Posterior cingulate gyrus (tissue), 11 donors: Measurements from ENCODE around the gene ASPA.
A peak's percentile ranks its signal among the peaks of the same experiment; 100 is the strongest.
"Not testable (repeated sequence)": the region's sequence is repeated elsewhere in the genome, so short reads cannot be mapped to it uniquely, and the experiment has no call there.

Experiments
- DNase-seq, 10 donors: peaks; one replicate each; pipeline versions ENCODE4 v3.0.0 to v3.0.0-alpha.2; 2020 to 2021; ENCODE audit warnings: mixed read lengths in 3 of 10
- intact Hi-C: fragments of 100-400 bp; cut with DNase I; formaldehyde crosslinking; loops from one replicate; pipeline ENCODE4 v1.15.1; 2023

The ASPA gene

DNA sequence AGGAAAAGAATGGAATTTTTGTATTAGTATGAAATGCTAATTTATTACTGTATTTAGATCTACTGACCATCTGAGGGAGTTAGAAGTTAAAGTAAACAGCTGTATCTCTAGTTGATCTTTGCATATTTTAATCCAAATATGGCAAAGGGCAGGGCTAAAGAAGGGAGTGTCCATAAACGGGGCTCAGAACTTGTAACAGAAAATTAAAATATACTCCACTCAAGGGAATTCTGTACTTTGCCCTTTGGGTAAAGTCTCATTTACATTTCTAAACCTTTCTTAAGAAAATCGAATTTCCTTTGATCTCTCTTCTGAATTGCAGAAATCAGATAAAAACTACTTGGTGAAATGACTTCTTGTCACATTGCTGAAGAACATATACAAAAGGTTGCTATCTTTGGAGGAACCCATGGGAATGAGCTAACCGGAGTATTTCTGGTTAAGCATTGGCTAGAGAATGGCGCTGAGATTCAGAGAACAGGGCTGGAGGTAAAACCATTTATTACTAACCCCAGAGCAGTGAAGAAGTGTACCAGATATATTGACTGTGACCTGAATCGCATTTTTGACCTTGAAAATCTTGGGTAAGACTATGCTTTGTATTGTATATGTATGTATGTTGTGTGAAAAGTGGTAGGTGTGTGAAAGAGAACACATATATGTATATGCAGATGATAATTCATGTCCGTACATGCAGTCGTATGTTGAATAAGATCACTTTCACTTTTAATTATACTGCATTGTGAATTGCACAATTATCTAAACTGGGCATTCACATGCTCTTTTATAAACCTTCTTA is at the start of gene ASPA:
Gene ASPA (plus strand): TSS at position 186 of the 799 bp plus-strand sequence. CDS start 163 bp downstream, at position 349.
- DNase-seq: no peak
- intact Hi-C loops: loop anchor here (5.0 kb wide), 1 partner anchor 56 kb away; no protein-coding TSS in a partner anchor

DNA sequence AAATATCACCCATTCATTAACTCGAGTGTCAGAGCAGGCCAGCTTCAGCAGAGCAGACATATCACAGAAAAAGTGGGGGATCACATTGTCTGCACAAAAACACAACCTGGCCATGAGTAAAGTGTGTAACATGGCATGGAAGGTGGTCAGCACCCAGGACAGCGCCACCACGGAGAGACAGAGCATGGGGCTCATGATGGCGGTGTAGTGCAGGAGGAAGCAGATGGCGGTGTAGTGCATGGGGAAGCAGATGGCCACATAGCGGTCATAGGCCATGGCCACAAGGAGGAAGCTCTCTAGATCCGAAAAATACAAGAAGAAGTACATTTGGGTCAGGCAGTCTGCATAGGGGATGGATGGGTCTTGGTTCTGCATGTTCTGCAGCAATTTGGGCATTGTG is 42.6 kb upstream of the ASPA start:
- peak in 3 of 10 donors; percentile 2 to 72 (median 16) for DNase-seq
- intact Hi-C loops: not testable (repeated sequence)

DNA sequence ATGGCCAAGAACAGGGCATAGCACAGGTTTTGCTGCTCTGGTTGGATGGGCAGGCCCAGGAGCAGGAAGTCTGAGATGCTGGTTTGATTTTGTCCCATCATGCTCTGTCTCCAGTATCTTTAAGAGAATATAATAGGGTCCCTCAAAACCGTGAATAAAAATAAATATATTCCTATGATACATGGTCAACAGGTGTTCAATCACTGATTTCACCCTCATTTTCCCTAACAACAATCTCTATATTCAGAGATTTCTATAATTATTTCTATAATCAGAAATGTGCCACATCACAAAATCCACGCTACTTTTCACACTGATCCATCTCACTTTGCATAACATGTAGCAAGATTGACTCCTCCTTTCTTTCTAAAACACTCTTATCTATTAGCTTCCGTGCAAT is 42.1 kb upstream of the ASPA start, which contains the start of gene OR1E2:
Gene OR1E2 (minus strand): TSS at position 101 of the 400 bp plus-strand sequence. CDS start 0 bp downstream, at position 101.
- intact Hi-C loops: no loop called here
- DNase-seq: no peak

DNA sequence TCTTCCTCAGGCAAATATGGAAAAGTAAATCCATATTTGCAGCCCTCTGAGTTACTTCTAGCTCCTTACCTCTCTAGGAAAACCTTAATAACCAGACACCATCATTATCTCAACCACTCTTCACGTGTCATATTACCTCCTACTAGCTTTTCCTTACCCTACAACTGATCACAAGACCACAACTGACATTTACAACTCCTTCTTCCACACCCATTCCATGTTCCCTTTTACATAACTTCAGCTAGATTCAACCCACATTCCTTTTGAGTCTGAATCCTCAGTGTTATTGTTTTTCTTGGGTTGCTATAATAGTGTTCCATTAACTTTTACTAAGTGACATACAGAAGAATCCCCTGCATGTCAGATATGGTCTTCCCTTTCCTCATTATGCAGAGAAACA is 37.4 kb upstream of the ASPA start:
- no peak for DNase-seq
- intact Hi-C loops: no loop called here

DNA sequence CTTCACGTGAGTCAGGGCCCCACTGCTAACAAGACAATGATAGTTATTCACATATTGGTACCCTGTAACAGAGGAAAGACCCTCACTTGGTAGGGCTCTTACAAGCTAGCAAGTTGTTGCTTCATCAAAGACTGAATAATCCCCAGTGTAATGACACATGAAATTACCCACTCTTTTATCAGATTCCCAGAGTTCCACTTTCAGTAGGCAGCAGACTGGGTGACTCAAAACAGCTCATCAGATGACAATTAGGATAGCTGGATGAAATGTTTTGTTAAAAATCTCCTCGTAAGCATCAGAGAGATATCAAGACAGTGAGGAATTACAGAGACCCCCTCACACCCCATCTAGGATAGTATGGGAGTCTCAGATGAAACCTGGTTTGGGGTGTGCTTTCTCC is 35.3 kb upstream of the ASPA start:
- no peak for DNase-seq
- intact Hi-C loops: no loop called here

DNA sequence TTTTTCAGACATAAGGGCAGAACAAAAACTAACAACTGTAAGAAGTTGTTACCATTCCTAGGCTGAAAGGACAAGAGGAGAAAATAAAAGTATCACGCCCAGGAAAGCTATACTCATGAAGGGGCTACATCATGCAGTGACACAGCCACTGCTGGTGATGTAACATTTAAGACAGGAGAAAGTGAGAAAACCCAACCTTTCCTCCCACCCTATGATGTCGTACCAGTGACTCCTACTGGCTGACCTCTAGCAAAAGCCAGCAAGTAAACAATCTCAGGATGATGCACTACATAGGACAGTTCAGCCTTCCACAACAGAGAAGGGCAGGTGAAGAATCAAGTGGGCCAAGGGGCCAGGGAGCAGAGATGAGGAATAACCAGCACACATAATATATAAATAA is 28.2 kb upstream of the ASPA start:
- DNase-seq: no peak
- intact Hi-C loops: no loop called here

DNA sequence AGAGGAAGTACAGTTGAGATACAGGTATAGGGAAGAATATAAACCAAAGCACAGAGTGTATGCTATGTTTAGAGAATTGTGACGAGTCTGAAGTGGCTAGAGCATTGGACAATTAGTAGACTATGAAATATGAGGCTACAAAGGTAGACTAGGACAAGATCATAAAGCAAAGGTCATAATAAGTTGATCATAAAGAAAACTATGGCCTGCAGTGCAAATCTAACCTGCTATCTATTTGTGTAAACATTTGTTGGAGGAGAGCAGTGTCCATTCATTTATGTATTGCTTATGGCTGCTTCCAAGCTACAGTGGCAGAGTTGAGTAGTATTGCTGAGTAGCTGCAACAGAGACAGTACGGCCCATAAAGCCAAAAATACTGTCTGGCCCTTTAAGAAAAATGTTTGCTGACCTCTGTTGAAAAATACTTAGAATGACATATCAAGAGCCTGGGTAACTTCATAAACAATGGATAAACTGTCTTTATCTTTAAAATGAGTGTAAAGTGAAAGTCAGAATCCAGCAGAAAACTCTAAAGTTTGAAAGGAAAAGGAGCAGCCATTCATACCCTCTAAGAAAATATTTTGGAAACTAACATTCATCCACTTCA is 27.6 kb upstream of the ASPA start:
- no peak for DNase-seq
- intact Hi-C loops: no loop called here

DNA sequence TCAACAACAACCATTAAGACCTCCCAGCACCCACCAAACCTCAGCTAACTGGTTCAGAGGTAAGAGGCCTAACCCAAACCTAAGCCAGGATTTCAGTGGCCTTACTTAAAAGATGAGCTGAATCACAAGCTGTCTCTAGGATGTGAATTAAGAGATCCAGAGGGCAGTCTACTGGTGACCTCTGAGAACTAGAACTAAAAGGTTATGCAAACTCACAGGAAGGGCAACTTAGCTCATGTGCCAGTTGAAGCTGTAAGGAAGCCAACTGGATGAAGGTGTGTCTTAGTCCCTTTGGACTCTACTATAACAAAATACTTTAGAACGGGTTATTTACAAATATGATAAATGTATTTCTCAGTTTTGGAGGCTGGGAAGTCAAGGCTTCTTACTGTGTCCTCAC is 9.4 kb upstream of the ASPA start:
- intact Hi-C loops, DNase-seq: not testable (repeated sequence)

DNA sequence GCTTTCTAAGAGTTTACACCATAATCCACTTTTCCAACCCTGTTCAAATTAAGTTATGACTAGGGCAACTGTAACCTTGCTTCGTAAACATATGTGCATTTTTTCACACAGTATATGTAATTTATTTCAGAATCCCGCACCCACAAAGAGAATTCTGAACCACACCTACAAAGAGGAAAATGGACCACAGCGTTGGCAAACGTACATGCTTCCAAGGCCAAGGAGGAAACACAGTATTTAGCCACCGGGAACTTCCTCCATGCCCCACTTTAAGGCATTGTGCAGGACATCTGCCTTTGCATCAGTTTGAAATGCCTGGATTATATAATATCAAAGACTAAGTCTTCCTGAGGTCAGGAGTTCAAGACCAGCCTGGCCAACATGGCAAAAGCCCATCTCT is 6.3 kb upstream of the ASPA start:
- DNase-seq: no peak
- intact Hi-C loops: no loop called here

DNA sequence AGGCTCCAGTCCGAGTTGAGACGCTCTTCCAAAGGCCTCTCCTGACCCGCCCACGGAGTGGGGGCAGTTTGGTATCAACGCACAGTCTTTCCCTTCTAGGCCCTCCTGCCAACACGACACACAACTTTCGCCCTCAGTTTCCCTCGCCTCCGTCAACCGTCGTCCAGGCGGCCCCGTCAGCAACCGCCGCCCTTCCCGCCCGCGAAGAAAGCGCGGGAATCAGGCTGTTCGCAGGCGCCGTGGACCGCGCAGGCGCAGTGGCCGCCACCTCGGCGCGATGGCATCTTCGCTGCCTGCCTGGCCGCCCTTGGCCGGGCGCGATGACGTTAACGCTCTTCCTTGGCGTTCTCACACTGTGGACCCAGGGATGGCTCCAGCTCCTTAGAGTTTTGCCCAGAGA is 4.2 kb upstream of the ASPA start, which contains the start of gene SPATA22:
Gene SPATA22 (minus strand): TSS at position 221 of the 400 bp plus-strand sequence. CDS start 2,494 bp downstream, outside the sequence.
- peak in 1 of 10 donors; percentile 64 for DNase-seq
- intact Hi-C loops: no loop called here

DNA sequence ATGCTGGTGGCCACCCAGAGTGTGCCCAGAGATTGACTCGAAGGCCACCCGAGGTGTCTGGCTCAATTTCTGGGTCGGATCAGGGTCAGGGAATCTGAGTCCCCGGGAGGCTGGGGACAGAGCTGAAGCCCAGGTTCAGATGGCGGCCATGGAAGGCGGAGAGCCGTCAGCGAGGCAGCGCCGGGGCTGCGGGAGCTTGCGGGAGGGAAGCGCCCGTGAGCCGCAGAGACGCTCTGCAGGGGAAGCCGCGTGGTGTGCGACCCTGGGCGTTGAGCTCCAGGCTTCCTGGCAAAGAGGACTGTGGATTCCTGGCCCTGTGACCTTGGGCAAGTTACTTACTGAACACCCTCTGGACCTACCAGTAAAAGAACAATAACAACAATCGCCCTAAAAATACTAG is 3.7 kb upstream of the ASPA start:
- DNase-seq: no peak
- intact Hi-C loops: no loop called here

DNA sequence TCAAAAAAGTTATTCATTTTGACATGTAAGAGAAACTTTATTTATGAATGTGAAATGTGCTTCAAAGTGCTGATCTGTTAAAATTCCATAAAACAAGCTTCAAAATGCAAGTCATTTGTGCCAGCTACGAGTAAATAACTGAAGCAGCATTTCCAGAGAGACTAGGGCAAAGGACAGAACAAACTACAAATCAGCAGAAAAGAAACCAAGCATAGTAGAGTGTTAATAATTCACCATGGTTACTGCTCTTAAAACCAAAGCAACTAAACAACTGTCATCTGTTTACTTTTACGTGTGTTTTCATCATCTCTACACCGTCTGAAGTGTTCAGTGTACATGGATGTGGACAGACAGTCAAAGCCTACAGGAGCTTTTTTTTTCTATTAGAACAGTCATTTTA is 1.6 kb upstream of the ASPA start:
- DNase-seq: no peak
- intact Hi-C loops: no loop called here

DNA sequence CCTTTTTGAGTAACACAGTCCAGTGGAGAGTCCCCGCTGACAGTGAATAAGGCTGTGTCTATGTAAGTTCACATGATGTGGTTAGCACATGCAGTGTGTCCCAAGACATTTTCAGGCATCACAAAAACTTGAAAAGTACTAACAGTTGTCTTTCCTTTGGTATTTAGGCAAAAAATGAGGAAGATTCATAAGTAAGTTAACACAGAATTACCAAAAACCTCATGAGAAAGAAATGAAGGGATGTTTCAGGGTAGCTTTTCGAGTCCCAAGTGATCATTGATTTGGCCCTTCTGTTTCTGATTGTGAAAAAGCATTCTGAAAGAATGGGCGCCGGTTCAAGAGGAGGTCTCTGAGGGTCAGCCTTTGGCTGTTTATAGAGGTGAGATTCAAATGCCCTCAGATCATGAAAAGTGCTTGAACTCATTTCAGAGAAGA is 529 bp upstream of the ASPA start:
- no peak for DNase-seq
- intact Hi-C loops: loop anchor here (5.0 kb wide), 1 partner anchor 57 kb away; no protein-coding TSS in a partner anchor

DNA sequence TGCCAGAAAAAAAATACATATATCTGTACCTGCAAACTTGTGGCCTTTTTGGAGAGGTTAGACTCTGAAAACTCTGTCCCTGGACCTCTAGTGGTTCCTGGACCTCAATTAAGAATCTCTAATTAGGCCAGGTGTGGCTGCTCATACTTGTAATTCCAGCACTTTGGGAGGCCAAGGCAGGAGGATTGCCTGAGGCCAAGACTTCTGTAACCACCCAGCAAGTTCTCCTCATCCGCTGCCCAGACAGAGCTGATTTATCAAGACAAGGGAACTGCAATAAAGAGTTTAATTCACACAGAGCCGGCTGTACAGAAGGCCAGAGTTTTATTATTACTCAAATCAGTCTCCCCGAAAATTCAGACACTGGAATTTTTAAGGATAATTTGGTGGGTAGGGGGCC is 4.2 kb downstream of the ASPA start:
- intact Hi-C loops: loop anchor here (5.0 kb wide), 1 partner anchor 52 kb away; no protein-coding TSS in a partner anchor
- no peak for DNase-seq

DNA sequence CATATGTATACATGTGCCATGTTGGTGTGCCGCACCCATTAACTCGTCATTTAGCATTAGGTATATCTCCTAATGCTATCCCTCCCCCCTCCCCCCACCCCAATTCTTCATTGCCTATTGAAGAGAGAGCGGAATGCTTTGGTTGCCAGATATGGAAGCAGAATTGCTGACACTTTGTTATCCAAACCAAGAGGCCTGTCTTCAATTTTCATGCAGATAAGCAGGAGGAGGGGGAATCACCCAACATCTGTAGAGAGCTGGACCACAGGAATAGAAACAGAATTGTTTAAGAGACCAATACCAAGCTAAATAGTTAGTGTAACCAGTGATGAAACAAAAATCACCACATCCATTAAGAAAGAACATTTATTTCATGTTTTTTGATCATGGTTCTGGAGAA is 7.1 kb downstream of the ASPA start:
- intact Hi-C loops: no loop called here
- no peak for DNase-seq

DNA sequence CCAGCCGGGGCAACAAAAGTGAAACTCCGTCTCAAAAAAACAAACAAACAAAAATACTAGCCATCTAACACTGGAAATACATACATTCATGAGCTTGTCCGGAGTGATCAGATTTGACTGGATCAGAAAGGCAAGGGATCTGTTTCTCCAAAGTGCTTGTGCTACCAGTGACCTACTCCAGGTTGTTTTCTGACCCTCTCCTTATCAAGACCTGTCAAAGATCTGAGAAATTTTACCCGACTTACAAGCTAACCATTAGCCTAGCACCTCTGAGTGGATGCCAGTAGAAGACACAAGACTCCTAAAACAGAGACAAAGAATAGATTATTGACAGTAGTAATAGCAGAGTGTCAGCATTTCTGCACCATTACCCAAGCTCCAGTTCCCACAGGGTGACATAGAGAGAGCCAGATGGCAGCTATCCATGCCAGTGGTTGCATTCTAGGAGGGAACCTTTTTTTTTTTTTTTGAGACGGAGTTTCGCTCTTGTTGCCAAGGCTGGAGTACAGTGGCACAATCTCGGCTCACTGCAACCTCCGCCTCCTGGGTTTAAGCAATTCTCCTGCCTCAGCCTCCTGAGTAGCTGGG is 9.8 kb downstream of the ASPA start:
- DNase-seq: no peak
- intact Hi-C loops: no loop called here

DNA sequence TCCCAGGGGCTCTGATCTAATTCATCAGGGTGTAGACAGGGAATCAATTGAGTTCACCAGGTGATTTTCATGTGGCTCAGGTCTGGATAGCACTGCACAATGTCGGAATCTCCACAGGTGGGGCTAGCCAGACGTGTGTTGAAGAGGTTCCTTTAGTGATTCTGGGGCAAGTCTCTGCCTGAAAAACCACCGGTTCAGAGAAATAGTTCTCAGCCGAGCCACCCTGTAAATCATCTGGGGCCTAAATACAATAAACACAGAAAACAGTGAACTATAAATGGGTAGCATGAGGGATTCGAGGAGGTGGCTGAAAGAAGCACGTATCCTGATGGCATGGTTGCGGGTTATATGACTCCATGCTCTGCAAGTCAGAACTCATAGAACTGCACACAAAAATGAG is 21.3 kb downstream of the ASPA start:
- no peak for DNase-seq
- intact Hi-C loops: no loop called here

DNA sequence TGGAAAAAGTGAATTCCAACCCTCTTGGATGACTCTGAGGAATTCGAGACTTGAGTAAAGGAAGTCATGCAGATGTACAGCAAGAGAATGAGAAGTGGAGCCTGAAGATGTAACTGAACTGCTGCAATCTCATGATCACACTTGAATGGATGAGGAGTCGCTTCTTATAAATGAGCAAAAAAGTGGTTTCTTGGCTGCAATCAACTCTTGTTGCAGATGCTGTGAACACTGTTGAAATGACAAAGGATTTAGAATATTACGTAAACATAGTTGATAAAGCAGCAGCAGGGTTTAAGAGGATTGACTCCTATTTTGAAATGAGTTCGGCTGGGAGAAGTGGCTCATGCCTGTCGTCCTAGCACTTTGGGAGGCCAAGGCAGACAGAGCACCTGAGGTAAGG is 25.5 kb downstream of the ASPA start:
- no peak for DNase-seq
- intact Hi-C loops: no loop called here

DNA sequence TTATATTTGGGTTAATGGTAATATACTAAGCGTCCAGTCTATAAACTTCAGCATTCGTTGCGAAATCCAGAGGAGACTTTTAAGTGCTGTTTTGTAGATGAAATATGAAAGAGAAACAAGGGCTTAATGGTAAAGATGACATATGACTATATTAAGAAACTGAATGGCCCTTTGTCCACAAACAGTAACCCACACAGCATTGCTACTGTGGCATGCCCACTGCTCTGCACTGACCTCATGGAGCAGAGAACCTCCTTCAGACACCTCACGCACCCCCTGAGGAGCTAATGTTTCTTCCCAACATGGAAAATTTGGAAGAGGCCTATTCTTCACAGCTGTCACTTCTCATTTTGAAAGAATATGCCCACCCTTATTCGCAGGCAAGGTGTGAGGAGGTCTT is 26.7 kb downstream of the ASPA start:
- intact Hi-C loops: no loop called here

DNA sequence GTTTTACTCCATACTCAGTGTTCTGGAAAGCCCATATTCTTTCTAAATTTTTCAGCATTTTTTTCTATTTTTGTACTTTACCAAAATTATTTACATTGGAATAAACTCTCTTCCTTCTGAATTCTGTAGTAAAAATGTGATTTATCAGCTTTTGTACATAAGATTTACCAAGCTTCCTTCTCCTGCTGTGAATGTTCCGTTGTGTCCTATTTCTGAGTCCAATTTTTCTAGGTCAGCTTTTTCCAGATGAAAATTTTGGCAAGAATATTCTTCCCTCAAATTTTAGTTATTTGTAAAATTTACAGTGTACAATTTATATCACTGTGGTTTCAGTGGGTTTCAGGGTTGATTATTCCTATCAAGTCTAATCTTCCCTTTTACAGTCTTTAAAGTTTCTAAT is 27.5 kb downstream of the ASPA start:
- intact Hi-C loops: no loop called here
- DNase-seq: no peak

More for the DNA sequence above, 26.7 kb downstream of the ASPA start:
- peak in 6 of 10 donors; percentile 25 to 90 (median 38) for DNase-seq

DNA sequence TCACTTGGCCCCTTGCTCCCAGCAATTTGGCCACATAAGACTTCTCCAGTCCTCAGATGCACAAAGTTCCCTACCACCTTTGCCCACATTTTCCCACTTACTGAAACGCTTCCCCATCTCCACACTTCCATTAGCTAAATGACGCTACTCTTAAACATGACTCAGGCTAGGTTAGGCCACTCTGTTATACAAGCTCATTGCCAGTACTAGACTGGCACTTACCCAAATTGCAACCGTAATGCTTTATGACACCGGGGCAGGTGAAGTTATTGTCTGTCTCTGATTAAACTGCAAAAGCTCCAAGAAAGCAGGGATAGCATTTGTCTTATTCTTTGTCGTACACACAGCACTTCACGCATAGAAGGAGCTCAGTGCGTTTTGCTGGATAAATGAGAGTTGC is 29.2 kb downstream of the ASPA start:
- no peak for DNase-seq
- intact Hi-C loops: no loop called here
